AG09319 (cell line): ENCODE measurements around the gene PRKAR1A.

Experiments used
- DNase-seq: peaks from one replicate; pipeline ENCODE4 v3.0.0-alpha.2; 2010; ENCODE audit warnings: low read depth; ENCODE audit errors: extremely low read depth
- CTCF ChIP-seq: IDR thresholded peaks from 2 replicates; pipeline ENCODE4 v1.5.1; 2011; ENCODE audit warnings: low read depth, mild to moderate bottlenecking, inconsistent platforms, low read length, moderate library complexity

PRKAR1A gene

GRCh38 chr17:68535922-68536321 is 23.7 kb downstream of the PRKAR1A start:
- no peak for DNase-seq
- TF ChIP-seq CTCF, result no peak

- peak; percentile 28 for TF ChIP-seq CTCF
- no peak for DNase-seq
Measured at GRCh38 chr17:68539548-68540467, 27.6 kb downstream of the PRKAR1A start.

- no peak for TF ChIP-seq CTCF
- no peak for DNase-seq
Measured at GRCh38 chr17:68540981-68541380, 28.8 kb downstream of the PRKAR1A start.

GRCh38 chr17:68541816-68542215 is 29.6 kb downstream of the PRKAR1A start:
- TF ChIP-seq CTCF, result no peak
- DNase-seq, result no peak

GRCh38 chr17:68542698-68543463 is 30.7 kb downstream of the PRKAR1A start:
- no peak for TF ChIP-seq CTCF
- DNase-seq, result no peak

GRCh38 chr17:68544111-68544915 is 32.1 kb downstream of the PRKAR1A start:
- DNase-seq, result no peak
- no peak for TF ChIP-seq CTCF
